Measurements from ENCODE around the gene CSNK1A1.
"Not testable (repeated sequence)": the region's sequence is repeated elsewhere in the genome, so short reads cannot be mapped to it uniquely, and the experiment has no call there.

CSNK1A1 gene
- total RNA-seq, result 182 to 193 reads per million in 2 experiments

DNA sequence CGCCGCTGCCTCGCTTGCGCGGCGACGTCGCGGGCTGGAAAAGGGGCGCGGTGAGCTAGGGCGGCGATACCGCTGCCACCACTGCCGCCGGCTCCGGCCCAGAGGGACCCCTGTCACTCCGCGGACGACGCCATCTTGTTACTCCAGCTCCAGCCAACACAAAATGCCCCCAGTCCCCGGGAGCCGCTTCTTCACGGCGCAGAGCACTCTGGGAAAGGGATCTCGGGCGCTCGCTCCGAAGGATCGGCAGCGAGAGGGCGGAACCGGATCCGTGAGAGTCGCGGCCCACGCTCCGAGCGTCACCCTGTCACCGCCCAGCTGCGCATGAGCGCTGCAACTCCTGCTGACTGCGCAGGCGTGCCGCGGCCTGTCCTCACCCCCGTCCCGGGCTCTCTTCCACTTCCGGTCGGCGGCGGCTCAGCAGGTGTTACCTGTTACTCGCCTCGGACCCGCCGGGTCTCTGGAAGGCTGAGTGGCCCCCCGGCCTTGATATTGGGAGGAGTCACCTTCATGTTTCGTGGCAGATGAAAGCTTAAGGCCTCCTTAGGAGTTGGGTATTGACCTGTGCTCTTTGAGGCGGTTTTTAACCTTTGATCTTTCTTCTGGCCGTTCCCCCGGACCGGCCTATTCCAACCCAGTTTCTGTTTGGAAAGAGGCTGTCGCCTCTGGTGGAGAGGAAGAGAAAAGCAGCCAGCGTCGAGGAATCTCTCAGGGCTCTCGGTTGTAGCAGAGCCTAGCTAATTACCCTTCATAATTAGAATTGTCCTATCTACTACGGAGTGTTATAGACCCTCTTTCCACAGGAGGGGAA lies at the start of gene CSNK1A1:
Gene CSNK1A1 (minus strand): TSS at position 213 of the 811 bp plus-strand sequence. CDS start 475 bp downstream, outside the sequence.
- peak; percentile 98 for DNase-seq (ENCODE audit: low read depth)

GRCh38 chr5:149600932-149601331 lies 49.7 kb upstream of the CSNK1A1 start:
- DNase-seq (ENCODE audit: low read depth), result no peak

GRCh38 chr5:149599375-149599774 lies 48.1 kb upstream of the CSNK1A1 start:
- DNase-seq (ENCODE audit: low read depth), result no peak

DNA sequence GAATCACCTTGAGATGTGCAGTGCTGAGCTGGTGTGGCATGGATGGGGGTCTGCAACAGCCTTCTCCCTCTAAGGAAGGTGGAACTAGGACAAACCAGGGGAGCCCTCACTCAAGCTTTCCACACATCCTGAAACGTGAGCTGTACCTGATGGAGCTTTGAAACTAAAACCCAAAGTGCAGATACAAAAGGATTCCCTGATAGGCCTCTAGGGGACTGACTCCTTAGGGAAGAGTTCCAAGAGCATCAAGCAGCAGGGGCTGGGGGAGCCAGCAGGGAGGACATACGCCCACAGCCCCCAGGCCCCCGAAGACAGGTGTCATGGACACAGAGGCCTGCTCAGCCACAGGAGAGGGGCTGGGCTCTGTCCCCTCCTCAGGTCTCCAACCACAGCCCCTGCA lies 47.7 kb upstream of the CSNK1A1 start:
- no peak for DNase-seq (ENCODE audit: low read depth)

- not testable (repeated sequence) for DNase-seq (ENCODE audit: low read depth)
Observed at GRCh38 chr5:149598234-149598633, 47.0 kb upstream of the CSNK1A1 start.

GRCh38 chr5:149597618-149598017 lies 46.4 kb upstream of the CSNK1A1 start:
- DNase-seq (ENCODE audit: low read depth), result no peak

- DNase-seq (ENCODE audit: low read depth), result no peak
Observed at GRCh38 chr5:149596712-149597111, 45.5 kb upstream of the CSNK1A1 start.

DNA sequence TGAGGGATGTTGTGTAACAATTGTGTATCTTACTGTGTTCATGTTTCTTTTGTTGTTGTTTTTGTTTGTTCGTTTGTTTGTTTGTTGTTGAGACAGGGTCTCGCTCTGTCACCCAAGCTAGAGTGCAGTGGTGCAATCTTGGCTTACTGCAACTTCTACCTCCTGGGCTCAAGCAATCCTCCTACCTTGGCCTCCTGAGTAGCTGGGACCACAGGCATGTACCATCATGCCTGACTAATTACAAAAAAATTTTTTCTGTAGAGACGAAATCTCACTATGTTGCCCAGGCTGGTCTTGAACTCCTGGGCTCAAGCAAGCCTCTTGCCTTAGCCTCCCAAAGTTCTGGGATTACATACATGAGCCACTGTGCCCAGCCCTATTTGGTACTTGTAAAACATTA lies 43.9 kb upstream of the CSNK1A1 start:
- DNase-seq (ENCODE audit: low read depth), result not testable (repeated sequence)

DNA sequence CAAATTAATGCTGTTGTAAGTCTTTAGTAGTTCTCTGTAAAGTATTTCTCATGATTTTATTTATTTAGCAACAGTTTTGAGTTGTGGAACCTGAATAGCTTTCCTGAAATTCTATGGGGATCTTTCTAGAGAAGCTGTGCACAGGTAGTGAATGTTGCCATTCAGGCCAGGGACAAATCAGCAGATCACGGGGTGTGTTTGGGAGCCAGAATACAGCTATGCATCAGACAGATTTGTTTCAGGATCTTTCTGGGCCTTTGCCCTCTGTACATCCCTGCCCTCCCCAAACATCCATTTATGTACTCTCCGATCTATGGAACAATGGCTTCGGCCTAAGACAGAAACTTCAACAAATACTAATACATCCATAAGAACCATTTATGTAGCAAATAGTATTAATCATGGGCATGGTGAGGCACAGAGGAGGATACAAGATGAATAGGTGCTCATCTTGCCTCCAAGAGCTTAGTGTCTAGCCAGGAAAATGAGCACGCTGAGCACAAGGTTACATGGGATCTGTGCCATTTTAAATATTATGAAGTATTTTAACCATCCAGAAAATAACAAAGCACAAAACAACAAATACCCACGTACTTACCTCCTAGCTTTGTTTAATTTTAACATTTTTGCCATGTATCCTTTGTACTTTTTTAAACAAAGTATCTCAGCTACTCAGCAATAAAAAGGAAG lies 43.1 kb upstream of the CSNK1A1 start:
- DNase-seq (ENCODE audit: low read depth), result no peak

DNA sequence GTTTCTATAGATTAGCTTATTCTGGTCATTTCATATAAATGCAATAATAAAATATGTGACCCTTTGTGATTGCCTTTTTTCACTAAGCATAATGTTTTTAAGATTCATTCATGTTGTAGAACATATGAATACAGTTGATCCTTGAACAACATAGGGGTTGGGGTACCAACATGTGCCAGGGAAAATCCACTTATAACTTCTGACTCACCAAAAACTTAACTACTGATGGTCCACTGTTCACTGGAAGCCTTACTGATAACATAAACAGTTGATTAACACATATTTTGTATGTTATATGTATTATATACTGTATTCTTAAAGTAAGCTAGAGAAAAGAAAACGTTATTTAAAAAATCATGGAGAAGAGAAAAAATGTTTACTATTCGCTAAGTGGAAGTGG lies 42.1 kb upstream of the CSNK1A1 start:
- no peak for DNase-seq (ENCODE audit: low read depth)

DNA sequence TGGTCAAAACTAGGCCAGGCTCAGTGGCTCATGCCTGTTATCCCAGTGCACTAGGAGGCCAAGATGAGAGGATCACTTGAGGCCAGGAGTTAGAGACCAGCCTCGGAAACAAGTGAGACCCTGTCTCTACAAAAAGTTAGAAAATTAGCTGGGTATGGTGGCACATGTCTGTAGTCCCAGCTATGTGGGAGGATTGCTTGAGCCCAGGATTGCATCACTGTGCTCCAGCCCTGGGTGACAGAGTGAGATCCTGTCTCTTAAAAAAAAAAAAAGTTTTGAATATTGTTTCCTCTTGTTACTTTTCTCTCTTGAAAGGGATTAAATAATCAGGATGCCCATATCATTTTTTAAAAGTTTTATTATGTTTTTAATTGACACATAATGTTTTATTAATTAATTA lies 37.7 kb upstream of the CSNK1A1 start:
- no peak for DNase-seq (ENCODE audit: low read depth)

DNA sequence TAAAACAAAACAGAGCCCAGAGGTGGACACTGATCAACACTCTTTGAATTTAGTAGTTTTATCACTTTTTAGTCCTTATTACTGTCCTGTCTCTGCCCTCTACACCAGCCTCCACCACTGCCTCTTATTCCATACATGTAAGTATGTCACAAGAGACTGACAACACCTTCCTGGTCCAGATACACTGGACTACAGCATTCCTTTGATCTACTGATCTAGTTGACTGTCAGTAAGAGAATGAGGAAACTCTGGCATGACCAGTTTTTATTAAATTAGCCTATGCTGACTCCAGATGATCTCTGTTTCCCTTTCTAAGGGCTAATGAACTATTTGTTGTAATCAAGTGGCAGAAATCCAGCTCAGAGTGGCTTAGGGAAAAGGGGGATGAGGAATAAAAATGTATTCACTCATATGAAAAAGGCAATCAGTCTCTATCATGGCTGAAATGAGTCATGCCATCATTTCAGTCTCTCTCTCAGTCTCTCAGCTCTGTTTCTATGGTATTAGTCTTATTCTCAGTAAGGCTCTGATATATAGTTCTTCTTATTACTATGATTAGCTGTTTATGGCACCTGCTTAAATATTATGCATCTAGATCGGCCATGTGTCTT lies 35.6 kb upstream of the CSNK1A1 start:
- DNase-seq (ENCODE audit: low read depth), result no peak

- no peak for DNase-seq (ENCODE audit: low read depth)
Observed at GRCh38 chr5:149585910-149586309, 34.7 kb upstream of the CSNK1A1 start.

DNA sequence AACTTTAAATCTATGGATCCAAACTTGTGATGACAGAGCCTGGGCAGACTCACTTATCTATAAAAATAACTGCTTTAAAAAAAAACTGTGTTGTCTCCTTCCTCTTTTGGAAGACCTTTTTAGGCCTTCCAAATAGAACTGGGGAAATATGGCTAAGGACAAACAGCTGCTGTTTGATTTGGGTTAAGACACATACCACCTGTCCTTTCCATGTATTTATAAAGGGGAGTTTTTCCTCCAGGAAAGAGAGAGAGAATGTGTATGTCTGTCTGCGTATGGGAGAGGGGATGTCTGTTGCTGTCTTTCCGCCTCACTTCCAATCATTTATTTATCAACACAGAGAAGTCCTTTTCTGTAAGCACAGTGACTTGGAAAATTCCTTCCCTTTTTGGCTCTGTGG lies 32.9 kb upstream of the CSNK1A1 start:
- no peak for DNase-seq (ENCODE audit: low read depth)

- no peak for DNase-seq (ENCODE audit: low read depth)
Observed at GRCh38 chr5:149583394-149583793, 32.2 kb upstream of the CSNK1A1 start.

DNA sequence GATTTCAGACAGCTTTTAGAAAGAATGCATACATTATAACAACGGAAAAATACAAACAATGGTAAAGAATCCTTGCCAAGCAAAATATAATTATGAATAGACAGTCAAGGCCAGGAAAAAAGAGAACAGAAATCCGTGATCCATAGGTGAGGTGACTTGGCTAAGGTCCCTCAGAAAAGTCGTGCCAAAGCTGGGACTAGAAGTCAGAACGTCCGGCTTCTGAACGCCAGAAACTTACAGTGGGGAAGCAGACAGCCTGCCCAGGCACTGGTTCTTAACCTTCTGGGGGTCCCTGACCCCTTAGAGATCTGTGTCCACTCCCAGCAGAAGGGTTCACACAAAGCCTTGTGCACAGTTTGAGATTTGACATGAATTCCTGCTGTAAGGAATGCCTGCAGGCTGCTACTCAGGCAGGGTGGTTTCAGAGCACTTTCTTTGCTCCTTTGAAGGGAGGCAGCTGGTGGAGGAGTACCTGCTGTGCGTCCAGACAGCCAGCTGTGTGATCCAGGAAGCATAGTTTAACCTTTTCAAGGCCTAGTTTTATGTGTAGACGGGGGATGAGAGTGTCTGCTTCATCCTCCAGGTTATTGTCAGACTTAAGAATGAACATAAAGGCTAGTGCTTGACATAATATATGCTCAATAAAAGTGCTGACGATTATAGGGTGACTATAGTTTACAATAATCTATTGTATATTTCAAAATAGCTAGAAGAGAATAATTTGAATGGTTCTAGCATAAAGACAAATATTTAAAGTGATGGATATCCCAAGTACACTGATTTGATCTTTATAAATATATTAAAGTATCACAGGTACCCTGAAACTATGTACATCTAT lies 30.9 kb upstream of the CSNK1A1 start:
- no peak for DNase-seq (ENCODE audit: low read depth)

GRCh38 chr5:149581192-149581861 lies 30.1 kb upstream of the CSNK1A1 start, which contains the start of gene ARHGEF37:
Gene ARHGEF37 (plus strand): TSS chr5:149581498. CDS start chr5:149597770, 16,272 bp downstream.
- peak; percentile 12 for DNase-seq (ENCODE audit: low read depth)

GRCh38 chr5:149580808-149581191 lies 29.6 kb upstream of the CSNK1A1 start:
- DNase-seq (ENCODE audit: low read depth), result no peak

DNA sequence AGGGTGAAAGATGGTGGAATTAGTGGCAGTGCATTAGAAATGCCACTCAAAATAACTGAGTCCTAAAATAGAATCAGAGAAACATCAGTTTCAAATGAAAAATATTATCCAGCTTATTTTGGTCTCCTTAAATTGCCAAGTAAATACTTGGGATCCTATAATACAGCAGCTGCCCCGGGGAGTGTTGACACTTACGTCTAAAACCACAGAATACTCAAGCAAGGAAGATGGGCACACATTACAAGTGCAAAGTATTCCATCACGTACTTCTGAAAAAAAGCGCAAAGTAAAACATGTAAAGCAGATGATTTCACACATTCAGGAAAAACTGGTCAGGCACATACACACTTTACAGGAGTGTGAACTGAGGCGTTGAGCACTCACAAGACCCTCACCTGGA lies 27.7 kb upstream of the CSNK1A1 start:
- DNase-seq (ENCODE audit: low read depth), result no peak

GRCh38 chr5:149576021-149576420 lies 24.8 kb upstream of the CSNK1A1 start:
- no peak for DNase-seq (ENCODE audit: low read depth)

- no peak for DNase-seq (ENCODE audit: low read depth)
Observed at GRCh38 chr5:149575131-149575530, 23.9 kb upstream of the CSNK1A1 start.
